ENCODE results near the gene ARPP19. TPM values are rescaled to one million over a fixed set of nuclear protein-coding genes. Genes with fewer than 3 reads are reported as not detected.
A peak's percentile ranks its signal among the peaks of the same experiment; 100 is the strongest.

ARPP19 gene
- total and polyA plus RNA-seq, 2 of the 4 experiments (the other 2 are of a cell fraction) = 33.4 to 65.2 TPM

DNA sequence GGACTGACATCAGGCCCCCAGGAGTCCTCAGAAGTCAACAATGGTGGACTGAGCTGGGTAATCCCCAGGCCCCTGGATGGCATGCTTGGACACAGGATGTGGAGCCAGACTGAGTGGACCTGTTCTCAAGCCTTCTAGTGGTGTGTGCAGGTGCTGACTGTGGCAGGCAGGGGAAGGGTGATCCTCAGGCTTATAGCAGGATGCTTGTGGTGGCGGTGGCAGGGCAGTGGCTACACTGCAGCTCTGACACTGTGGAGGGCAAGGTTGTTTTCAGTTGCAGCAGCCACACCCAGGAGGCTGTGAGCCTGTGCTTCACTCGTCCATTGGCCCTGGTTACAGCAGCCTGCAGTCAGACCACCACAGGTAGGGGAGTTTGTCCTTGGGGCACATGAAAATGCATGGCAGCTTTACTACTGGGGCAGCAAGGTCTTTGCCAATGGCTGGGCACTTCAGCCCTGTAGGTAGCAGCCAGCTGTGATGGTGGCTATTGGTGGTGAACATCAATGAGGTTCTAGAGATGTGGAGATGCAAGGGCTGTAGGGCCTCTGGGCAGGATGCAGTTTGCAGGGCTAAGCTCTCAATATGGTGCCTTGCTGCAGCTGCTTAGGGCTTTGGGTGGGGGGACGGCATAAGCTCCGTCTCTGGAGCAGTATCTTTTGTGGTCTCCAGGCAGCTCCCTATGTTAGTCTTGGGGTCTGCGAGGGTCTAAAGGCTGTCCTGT lies 22.6 kb downstream of the ARPP19 start (continued):
- no peak for TF ChIP-seq RCOR1 (IDR thresholded peaks at IDR 0.05; ENCODE audit: insufficient replicate concordance, low read length)

DNA sequence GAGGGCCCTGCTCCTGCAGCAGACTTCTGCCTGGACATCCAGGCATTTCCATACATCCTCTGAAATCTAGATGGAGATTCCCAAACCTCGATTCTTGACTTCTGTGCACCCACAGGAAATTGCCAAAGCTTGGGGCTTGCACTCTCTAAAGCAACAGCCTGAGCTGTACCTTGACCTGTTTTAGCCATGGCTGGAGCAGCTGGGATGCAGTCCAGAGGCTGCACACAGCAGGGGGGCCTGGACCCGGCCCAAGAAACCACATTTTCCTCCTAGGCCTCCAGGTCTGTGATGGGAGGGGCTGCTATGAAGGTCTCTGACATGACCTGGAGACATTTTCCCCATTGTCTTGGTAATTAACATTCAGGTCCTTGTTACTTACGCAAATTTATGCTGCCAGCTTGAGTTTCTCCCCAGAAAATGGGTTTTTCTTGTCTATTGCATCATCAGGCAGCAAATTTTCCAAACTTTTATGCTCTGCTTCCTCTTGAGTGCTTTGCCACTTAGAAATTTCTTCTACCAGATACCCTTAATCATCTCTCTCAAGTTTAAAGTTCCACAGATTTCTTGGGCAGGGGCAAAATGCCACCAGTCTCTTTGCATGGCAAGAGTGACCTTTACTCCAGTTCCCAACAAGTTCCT lies 28.3 kb downstream of the ARPP19 start:
- dilution Hi-C loops (cut with HindIII; ENCODE audit: low sequenced_read_pairs, unreplicated experiment) (no loop called here), in situ Hi-C loops (cut with MboI; ENCODE audit: low sequenced_read_pairs) (no loop called here), intact Hi-C loops (cut with micrococcal nuclease) (no loop called here)
- Histone ChIP-seq H3K56ac (ENCODE audit: extremely low read depth, insufficient read depth, low read length) (no peak overlapping the region), H3K9me3 (ENCODE audit: control insufficient read depth, insufficient read depth, low read length) (peaks cover 3% of the 10 kb centered on the region; the same call in 1 of the 2 replicates), H3K27ac (ENCODE audit: insufficient read depth, low read length) (no peak overlapping the region), H4K91ac (ENCODE audit: insufficient read depth, low read depth, low read length) (no peak overlapping the region), H3K79me1 (ENCODE audit: low read depth in 1 of 2, low read length in 2 of 2) (no peaks in the 10 kb centered on the region), H4K5ac (ENCODE audit: low read depth, low read length) (no peak overlapping the region), H2BK120ac (ENCODE audit: low read depth, low read length) (no peak overlapping the region), H3K4me1 (ENCODE audit: control insufficient read depth, insufficient read depth, low read length) (no peaks in the 10 kb centered on the region), H3K9ac (ENCODE audit: low read depth, low read length) (no peak overlapping the region), H3K4ac (ENCODE audit: low read depth, low read length) (no peak overlapping the region), H2BK20ac (ENCODE audit: low read depth, low read length) (no peak overlapping the region), H2AK5ac (ENCODE audit: low read depth, low read length) (no peak overlapping the region), H3K4me2 (ENCODE audit: low read depth, low read length) (no peak overlapping the region), H2AFZ (replicated peaks; ENCODE audit: low read length, poor library complexity) (no peak overlapping the region), H4K20me1 (ENCODE audit: insufficient read depth, low read length) (no peaks in the 10 kb centered on the region), H3K18ac (ENCODE audit: low read depth, low read length) (no peak overlapping the region), H2BK5ac (ENCODE audit: low read depth, low read length, poor library complexity, severe bottlenecking) (no peak overlapping the region), H3K14ac (replicated peaks; ENCODE audit: low read depth, low read length) (no peak overlapping the region), H2BK15ac (ENCODE audit: low read depth, low read length) (no peak overlapping the region), H3K9me1 (ENCODE audit: insufficient read depth, low read length) (no peaks in the 10 kb centered on the region), H4K8ac (ENCODE audit: low read depth in 2 of 2, low read length in 2 of 2) (no peak overlapping the region), H2AK9ac (replicated peaks; ENCODE audit: low read depth, low read length, poor library complexity) (no peak overlapping the region), H3K27me3 (ENCODE audit: control insufficient read depth, insufficient read depth, low read length) (no peaks in the 10 kb centered on the region), H3K36me3 (ENCODE audit: control insufficient read depth, insufficient read depth, low read length) (no peaks in the 10 kb centered on the region; the same call in 1 of the 2 replicates), H3K23ac (ENCODE audit: low read depth, low read length) (no peak overlapping the region), H3K4me3 (ENCODE audit: insufficient read depth, low read depth, low read length) (no peak overlapping the region)
- DNase-seq = no peak
- CTCF ChIA-PET = no interaction called here
- ATAC-seq (ENCODE audit: low read depth) = no peak
- no TSS peak for BruUV-seq (replicated peaks)
- POLR2A ChIA-PET (ENCODE audit: unreplicated experiment) = no interaction called here
- WGBS, 2 experiments (ENCODE audit: extremely low coverage in 2 of 2, insufficient read length in 1 of 2) = 73% methylated on average over 3 of the region's 3 CpGs; no CpG with 5 or more reads in 1 of the 2 experiments
- peak; percentile 47; the same call in 1 of the 2 replicates for TF ChIP-seq CEBPB (IDR thresholded peaks at IDR 0.05; ENCODE audit: low read depth, low read length)
- no peak for TF ChIP-seq FOS (IDR thresholded peaks at IDR 0.05; ENCODE audit: low read depth, low read length)
- TF ChIP-seq, protein P1, sequence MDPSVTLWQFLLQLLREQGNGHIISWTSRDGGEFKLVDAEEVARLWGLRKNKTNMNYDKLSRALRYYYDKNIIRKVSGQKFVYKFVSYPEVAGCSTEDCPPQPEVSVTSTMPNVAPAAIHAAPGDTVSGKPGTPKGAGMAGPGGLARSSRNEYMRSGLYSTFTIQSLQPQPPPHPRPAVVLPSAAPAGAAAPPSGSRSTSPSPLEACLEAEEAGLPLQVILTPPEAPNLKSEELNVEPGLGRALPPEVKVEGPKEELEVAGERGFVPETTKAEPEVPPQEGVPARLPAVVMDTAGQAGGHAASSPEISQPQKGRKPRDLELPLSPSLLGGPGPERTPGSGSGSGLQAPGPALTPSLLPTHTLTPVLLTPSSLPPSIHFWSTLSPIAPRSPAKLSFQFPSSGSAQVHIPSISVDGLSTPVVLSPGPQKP (IDR thresholded peaks at IDR 0.05; ENCODE audit: borderline replicate concordance, low read depth, low read length) = no peak

Data from IMR-90 (cell line).